Trophoblast cell (in vitro differentiated cells and primary cell): ENCODE measurements around the gene FKBP14.
A peak's percentile ranks its signal among the peaks of the same experiment; 100 is the strongest.

ENCODE experiments used
- DNase-seq, 2 donors: peaks; one replicate each; pipeline ENCODE4 v3.0.0-alpha.2; 2016
- H2AFZ ChIP-seq: 2 replicates; pipeline ENCODE4 v1.6.1; 2013; ENCODE audit warnings: low read length, moderate library complexity, mild to moderate bottlenecking; ENCODE audit not compliant: insufficient read depth, poor library complexity
- H2AK5ac ChIP-seq: 2 replicates; pipeline ENCODE4 v1.6.1; 2013; ENCODE audit warnings: mild to moderate bottlenecking, low read length
- H2BK120ac ChIP-seq: 2 replicates; pipeline ENCODE4 v1.6.1; 2013; ENCODE audit warnings: low read length, mild to moderate bottlenecking, moderate library complexity; ENCODE audit not compliant: insufficient read depth, poor library complexity
- H2BK12ac ChIP-seq: 2 replicates; pipeline ENCODE4 v1.6.1; 2013; ENCODE audit warnings: mild to moderate bottlenecking, low read length, moderate library complexity
- H2BK5ac ChIP-seq: 2 replicates; pipeline ENCODE4 v1.6.1; 2013; ENCODE audit warnings: low read length, low read depth, moderate library complexity, mild to moderate bottlenecking; ENCODE audit not compliant: poor library complexity
- H3K14ac ChIP-seq: 2 replicates; pipeline ENCODE4 v1.6.1; 2013; ENCODE audit warnings: mild to moderate bottlenecking, low read length
- H3K18ac ChIP-seq: 2 replicates; pipeline ENCODE4 v1.6.1; 2013; ENCODE audit warnings: mild to moderate bottlenecking, low read length
- H3K23ac ChIP-seq: 2 replicates; pipeline ENCODE4 v1.6.1; 2013; ENCODE audit warnings: low read length
- H3K27ac ChIP-seq: 2 replicates; pipeline ENCODE4 v1.5.1; 2013; ENCODE audit warnings: low read depth, mild to moderate bottlenecking, inconsistent platforms, low read length, moderate library complexity
- H3K27me3 ChIP-seq: 2 replicates; pipeline ENCODE4 v1.6.1; 2013; ENCODE audit warnings: inconsistent platforms, mild to moderate bottlenecking, low read length, moderate library complexity; ENCODE audit not compliant: insufficient read depth
- H3K36me3 ChIP-seq, 2 experiments: 1 replicate in 1 of 2; 2 replicates in 1 of 2; pipeline ENCODE4 v1.6.1; 2013; ENCODE audit warnings: low read length in 2 of 2, mild to moderate bottlenecking in 2 of 2, moderate library complexity in 1 of 2; ENCODE audit not compliant: insufficient read depth in 2 of 2, control insufficient read depth in 1 of 2
- H3K4ac ChIP-seq: 2 replicates; pipeline ENCODE4 v1.6.1; 2013; ENCODE audit warnings: low read depth, mild to moderate bottlenecking, low read length, moderate library complexity
- H3K4me1 ChIP-seq, 2 experiments: 1 replicate in 1 of 2; 2 replicates in 1 of 2; pipeline ENCODE4 v1.6.1; 2013; ENCODE audit warnings: low read length in 2 of 2, mild to moderate bottlenecking in 2 of 2, moderate library complexity in 1 of 2; ENCODE audit not compliant: insufficient read depth in 2 of 2, control insufficient read depth in 1 of 2
- H3K4me2 ChIP-seq: 2 replicates; pipeline ENCODE4 v1.6.1; 2013; ENCODE audit warnings: inconsistent platforms, mild to moderate bottlenecking, low read length, moderate library complexity
- H3K4me3 ChIP-seq: 2 replicates; pipeline ENCODE4 v1.5.1; 2013; ENCODE audit warnings: mild to moderate bottlenecking, low read depth, low read length, inconsistent platforms
- H3K79me1 ChIP-seq: one replicate; pipeline ENCODE4 v1.6.1; 2013; ENCODE audit warnings: low read length
- H3K79me2 ChIP-seq: 2 replicates; pipeline ENCODE4 v1.6.1; 2013; ENCODE audit warnings: low read length, mild to moderate bottlenecking; ENCODE audit not compliant: control insufficient read depth, insufficient read depth, poor library complexity
- H3K9ac ChIP-seq: 2 replicates; pipeline ENCODE4 v1.6.1; 2013; ENCODE audit warnings: mild to moderate bottlenecking, low read length
- H3K9me3 ChIP-seq: 2 replicates; pipeline ENCODE4 v1.6.1; 2013; ENCODE audit warnings: low read depth, mild to moderate bottlenecking, control low read depth, inconsistent platforms, low read length; ENCODE audit not compliant: insufficient read depth
- H4K12ac ChIP-seq: 2 replicates; pipeline ENCODE4 v1.6.1; 2013; ENCODE audit warnings: low read depth, mild to moderate bottlenecking, low read length, moderate library complexity
- H4K8ac ChIP-seq: 2 replicates; pipeline ENCODE4 v1.6.1; 2013; ENCODE audit warnings: low read depth, mild to moderate bottlenecking, low read length, moderate library complexity
- H4K91ac ChIP-seq: one replicate; pipeline ENCODE4 v1.6.1; 2013; ENCODE audit warnings: low read depth, mild to moderate bottlenecking, low read length, moderate library complexity
- WGBS: extraction: QIAGEN DNeasy Blood & Tissue Kit; methylation state at CpG from one replicate; pipeline ENCODE4 v1.1.7; 2013; ENCODE audit warnings: missing lambda C conversion rate; ENCODE audit not compliant: insufficient read length, insufficient coverage; ENCODE audit errors: extremely low coverage; 5-methylcytosine and 5-hydroxymethylcytosine counted together

The FKBP14 gene

GRCh38 chr7:29988424-29989256 is 37.9 kb downstream of the FKBP14 start:
- peak overlapping the region; percentile 82 for H2AFZ ChIP-seq
- H3K14ac ChIP-seq: peak overlapping the region; percentile 99
- H3K27ac ChIP-seq: peak overlapping the region; percentile 78
- peak overlapping the region; percentile 89 for H4K12ac ChIP-seq
- peak overlapping the region; percentile 84 for H2AK5ac ChIP-seq
- H3K9me3 ChIP-seq: no peaks in the 10 kb centered on the region
- H4K91ac ChIP-seq: peak overlapping the region; percentile 91
- DNase-seq: peak in 1 of 2 donors; percentile 31
- H3K36me3 ChIP-seq: no peaks in the 10 kb centered on the region
- no peak overlapping the region for H3K23ac ChIP-seq
- no CpG with 5 or more reads among the region's 75 CpGs for WGBS
- peaks cover 20% of the 10 kb centered on the region for H3K79me1 ChIP-seq
- H2BK5ac ChIP-seq: peak overlapping the region; percentile 70
- H3K4me3 ChIP-seq: peak overlapping the region; percentile 96
- peaks cover 13% of the 10 kb centered on the region for H3K79me2 ChIP-seq
- peak overlapping the region; percentile 79 for H3K4me2 ChIP-seq
- peak overlapping the region; percentile 27 for H2BK12ac ChIP-seq
- H3K9ac ChIP-seq: peak overlapping the region; percentile 93
- H4K8ac ChIP-seq: peak overlapping the region; percentile 98
- peaks cover 3% of the 10 kb centered on the region for H3K27me3 ChIP-seq
- H3K4ac ChIP-seq: peak overlapping the region; percentile 97
- H3K18ac ChIP-seq: peak overlapping the region; percentile 94
- peaks cover 3 to 11% of the 10 kb centered on the region in 2 experiments for H3K4me1 ChIP-seq
- peak overlapping the region; percentile 89 for H2BK120ac ChIP-seq

- Histone ChIP-seq H3K79me2 (peaks cover 13% of the 10 kb centered on the region), H3K27ac (peak overlapping the region; percentile 78), H3K23ac (no peak overlapping the region), H3K79me1 (peaks cover 20% of the 10 kb centered on the region), H3K4me1 (peaks cover 3 to 11% of the 10 kb centered on the region in 2 experiments), H2BK12ac (peak overlapping the region; percentile 90), H4K12ac (peak overlapping the region; percentile 85), H3K4me2 (peak overlapping the region; percentile 79), H3K27me3 (peaks cover 3% of the 10 kb centered on the region), H4K8ac (peak overlapping the region; percentile 95), H3K9me3 (no peaks in the 10 kb centered on the region), H2AFZ (peak overlapping the region; percentile 45), H3K4ac (peak overlapping the region; percentile 98), H2BK120ac (peak overlapping the region; percentile 58), H2AK5ac (peak overlapping the region; percentile 79), H3K14ac (peak overlapping the region; percentile 95), H3K9ac (no peak overlapping the region), H3K18ac (peak overlapping the region; percentile 96), H4K91ac (peak overlapping the region; percentile 91), H3K4me3 (no peak overlapping the region), H3K36me3 (no peaks in the 10 kb centered on the region), H2BK5ac (peak overlapping the region; percentile 86)
- no CpG with 5 or more reads among the region's 8 CpGs for WGBS
- DNase-seq: peak in 1 of 2 donors; percentile 70
These were observed 38.6 kb downstream of the FKBP14 start for GRCh38 chr7:29987811-29988317.

- H3K4me2 ChIP-seq: no peak overlapping the region
- no peak overlapping the region for H3K27ac ChIP-seq
- H4K12ac ChIP-seq: no peak overlapping the region
- H3K27me3 ChIP-seq: peaks cover 3% of the 10 kb centered on the region
- DNase-seq: no peak
- no peak overlapping the region for H3K23ac ChIP-seq
- peaks cover 13% of the 10 kb centered on the region for H3K79me2 ChIP-seq
- no peak overlapping the region for H2BK120ac ChIP-seq
- no peak overlapping the region for H3K9ac ChIP-seq
- no peak overlapping the region for H3K14ac ChIP-seq
- H3K4me3 ChIP-seq: no peak overlapping the region
- no CpG with 5 or more reads among the region's 2 CpGs for WGBS
- peaks cover 3 to 11% of the 10 kb centered on the region in 2 experiments for H3K4me1 ChIP-seq
- H4K91ac ChIP-seq: no peak overlapping the region
- H3K4ac ChIP-seq: peak overlapping the region; percentile 49
- no peak overlapping the region for H2BK12ac ChIP-seq
- no peak overlapping the region for H2BK5ac ChIP-seq
- H3K18ac ChIP-seq: no peak overlapping the region
- H4K8ac ChIP-seq: no peak overlapping the region
- no peaks in the 10 kb centered on the region for H3K36me3 ChIP-seq
- H2AK5ac ChIP-seq: no peak overlapping the region
- H3K79me1 ChIP-seq: peaks cover 20% of the 10 kb centered on the region
- H2AFZ ChIP-seq: no peak overlapping the region
- no peaks in the 10 kb centered on the region for H3K9me3 ChIP-seq
These were observed 39.4 kb downstream of the FKBP14 start for GRCh38 chr7:29987083-29987482.

DNA sequence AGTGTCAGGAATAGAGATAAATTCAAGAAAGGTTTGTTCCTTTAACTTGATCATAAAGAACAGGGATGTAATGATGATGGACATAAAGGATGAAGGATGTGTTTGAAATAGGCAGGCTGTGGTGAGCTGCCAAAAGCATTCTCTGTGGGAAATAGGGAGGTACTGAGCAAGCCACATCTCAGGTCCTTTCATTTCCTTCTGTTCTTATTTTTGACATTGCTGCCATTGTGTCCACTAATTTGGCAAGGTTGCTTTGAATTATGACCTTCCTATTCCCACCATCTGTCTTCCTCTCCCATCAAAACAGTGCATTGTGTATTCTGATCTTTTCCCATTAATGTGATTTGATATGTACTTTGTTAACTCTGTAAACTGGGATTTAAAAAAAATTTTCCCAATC is 46.4 kb downstream of the FKBP14 start:
- Histone ChIP-seq H3K4me1 (no peaks in the 10 kb centered on the region), H2BK120ac (no peak overlapping the region), H4K12ac (no peak overlapping the region), H4K8ac (no peak overlapping the region), H3K36me3 (no peaks in the 10 kb centered on the region), H3K18ac (no peak overlapping the region), H2BK5ac (no peak overlapping the region), H3K79me1 (no peaks in the 10 kb centered on the region), H2AFZ (no peak overlapping the region), H3K27ac (no peak overlapping the region), H3K14ac (no peak overlapping the region), H3K27me3 (no peaks in the 10 kb centered on the region), H3K9me3 (no peaks in the 10 kb centered on the region), H4K91ac (no peak overlapping the region), H3K4ac (peak overlapping the region; percentile 14), H2BK12ac (no peak overlapping the region), H3K4me3 (no peak overlapping the region), H3K4me2 (no peak overlapping the region), H3K23ac (no peak overlapping the region), H3K9ac (no peak overlapping the region), H2AK5ac (no peak overlapping the region), H3K79me2 (no peaks in the 10 kb centered on the region)
- no peak for DNase-seq
